Midbrain (tissue), 1 donor: ENCODE measurements around the gene NCAPD3.

Source experiments
- DNase-seq: peaks from one replicate; lab custom pipeline; 2025; lab: John Stamatoyannopoulos, UW

Gene NCAPD3

GRCh38 chr11:134158023-134158422 is 65.7 kb downstream of the NCAPD3 start:
- DNase-seq = no peak

DNA sequence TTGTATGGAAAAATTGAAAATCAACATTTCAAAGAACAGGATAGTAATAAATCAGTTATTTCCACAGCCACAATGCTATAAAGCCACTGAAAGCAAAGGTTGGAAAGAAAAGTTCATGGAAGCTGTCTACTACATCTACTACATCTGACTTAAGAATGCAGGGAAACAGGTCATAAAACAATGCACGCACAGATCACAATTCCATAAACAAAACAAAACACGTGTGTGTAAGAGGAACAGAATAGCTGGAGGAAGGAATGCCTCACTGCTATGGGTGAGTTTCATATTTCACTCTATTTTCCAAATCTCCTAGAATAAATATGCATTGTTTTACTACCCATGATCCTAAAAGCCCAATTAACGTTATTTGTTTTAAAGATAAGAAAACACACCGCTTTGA is 66.3 kb downstream of the NCAPD3 start:
- no peak for DNase-seq

DNA sequence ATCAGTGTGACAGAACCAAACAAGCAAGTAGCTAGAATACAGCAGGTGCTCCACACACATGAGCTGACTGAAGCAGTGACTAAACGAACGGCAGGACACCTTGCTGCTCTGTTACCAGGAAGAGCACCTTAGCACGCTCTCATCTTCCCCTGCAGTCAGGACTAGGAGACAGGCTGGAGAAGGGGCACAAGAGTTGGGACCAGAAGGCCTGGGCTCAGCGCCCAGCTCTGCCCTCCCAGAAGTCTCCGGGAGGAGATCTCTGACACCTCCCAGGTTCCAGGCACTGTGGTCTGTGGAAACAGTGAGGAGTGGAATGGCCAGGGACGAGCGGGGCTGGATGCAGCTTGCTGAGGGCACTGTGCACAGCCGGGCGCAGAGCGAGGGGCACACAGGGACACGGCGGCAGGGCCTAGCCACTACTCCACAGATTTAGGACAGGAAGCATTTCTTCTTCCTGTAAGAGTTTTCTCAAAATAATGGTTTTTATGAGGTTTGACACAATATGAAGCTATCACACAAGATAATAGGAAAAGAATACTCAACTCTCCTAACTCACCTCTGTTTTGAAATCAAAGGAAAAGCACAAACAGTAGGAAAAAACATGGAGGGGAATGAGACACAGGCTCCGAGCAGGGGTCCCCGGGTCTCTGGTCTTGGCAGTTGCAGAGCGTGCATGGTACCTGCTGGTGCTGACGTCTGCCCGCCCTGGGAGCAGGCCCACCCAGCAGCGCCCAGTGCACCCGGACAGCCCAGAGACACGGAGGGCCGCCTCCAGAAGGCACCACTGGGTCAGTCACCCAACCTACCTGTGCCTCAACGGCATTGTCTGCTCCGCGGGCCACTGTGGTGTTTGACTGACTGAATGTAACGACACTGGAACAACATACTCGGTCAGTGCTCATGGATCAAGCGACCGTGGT is 67.6 kb downstream of the NCAPD3 start:
- DNase-seq = no peak

DNA sequence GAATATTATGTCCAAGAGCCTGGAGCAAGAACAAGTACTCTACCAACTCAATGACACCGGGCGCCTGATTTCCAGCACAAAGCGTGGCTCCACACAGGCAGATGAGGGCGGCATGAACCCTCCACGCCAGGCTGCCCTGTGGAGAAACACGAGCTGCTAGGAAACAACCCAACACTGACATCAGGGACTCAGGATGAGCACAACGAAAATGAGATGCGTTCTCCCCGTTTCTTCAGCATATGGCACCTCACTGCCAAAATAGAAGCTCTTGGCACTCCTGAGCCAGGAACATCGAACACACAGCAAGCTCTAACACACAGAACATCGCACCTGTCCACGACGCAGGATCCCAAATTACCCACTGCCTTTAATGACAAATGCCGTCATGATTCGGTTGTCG is 68.3 kb downstream of the NCAPD3 start:
- DNase-seq = no peak

DNA sequence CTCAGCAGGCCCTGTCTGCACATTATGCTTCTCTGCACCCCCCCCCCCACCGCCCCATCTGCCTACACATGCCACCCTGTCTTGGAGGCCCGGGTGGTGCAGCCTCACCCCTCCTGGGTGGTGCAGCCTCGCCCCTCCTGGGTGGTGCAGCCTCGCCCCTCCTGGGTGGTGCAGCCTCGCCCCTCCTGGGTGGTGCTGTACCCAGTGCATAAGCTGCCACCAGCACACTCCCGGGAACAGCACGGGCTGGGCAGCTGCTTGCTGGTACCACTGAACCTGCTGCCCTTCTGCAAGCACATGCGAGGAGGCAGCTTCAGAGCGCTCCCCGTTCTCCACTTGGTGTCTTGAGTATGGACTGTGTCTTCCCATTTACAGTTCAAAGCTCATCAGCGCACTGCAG is 69.3 kb downstream of the NCAPD3 start:
- no peak for DNase-seq

- no peak for DNase-seq
Observed at GRCh38 chr11:134153147-134153905, 70.4 kb downstream of the NCAPD3 start.

- no peak for DNase-seq
Observed at GRCh38 chr11:134152696-134153095, 71.1 kb downstream of the NCAPD3 start.

DNA sequence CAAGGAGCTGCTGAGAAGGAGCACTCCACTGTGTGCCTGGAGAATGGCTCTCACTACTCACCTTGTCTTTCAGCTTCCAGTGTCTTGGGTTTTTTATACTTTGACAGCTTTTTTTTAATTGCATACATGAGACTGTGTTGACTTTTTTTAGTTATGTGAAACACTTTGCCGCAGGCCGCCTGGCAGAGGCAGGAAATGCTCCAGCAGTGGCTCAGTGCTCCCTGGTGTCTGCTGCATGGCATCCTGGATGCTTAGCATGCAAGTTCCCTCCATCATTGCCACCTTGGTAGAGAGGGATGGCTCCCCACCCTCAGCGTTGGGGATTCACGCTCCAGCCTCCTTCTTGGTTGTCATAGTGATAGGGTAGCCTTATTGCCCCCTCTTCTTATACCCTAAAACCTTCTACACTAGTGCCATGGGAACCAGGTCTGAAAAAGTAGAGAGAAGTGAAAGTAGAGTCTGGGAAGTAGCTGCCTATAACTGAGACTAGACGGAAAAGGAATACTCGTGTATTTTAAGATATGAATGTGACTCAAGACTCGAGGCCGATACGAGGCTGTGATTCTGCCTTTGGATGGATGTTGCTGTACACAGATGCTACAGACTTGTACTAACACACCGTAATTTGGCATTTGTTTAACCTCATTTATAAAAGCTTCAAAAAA is 72.6 kb downstream of the NCAPD3 start:
- no peak for DNase-seq

DNA sequence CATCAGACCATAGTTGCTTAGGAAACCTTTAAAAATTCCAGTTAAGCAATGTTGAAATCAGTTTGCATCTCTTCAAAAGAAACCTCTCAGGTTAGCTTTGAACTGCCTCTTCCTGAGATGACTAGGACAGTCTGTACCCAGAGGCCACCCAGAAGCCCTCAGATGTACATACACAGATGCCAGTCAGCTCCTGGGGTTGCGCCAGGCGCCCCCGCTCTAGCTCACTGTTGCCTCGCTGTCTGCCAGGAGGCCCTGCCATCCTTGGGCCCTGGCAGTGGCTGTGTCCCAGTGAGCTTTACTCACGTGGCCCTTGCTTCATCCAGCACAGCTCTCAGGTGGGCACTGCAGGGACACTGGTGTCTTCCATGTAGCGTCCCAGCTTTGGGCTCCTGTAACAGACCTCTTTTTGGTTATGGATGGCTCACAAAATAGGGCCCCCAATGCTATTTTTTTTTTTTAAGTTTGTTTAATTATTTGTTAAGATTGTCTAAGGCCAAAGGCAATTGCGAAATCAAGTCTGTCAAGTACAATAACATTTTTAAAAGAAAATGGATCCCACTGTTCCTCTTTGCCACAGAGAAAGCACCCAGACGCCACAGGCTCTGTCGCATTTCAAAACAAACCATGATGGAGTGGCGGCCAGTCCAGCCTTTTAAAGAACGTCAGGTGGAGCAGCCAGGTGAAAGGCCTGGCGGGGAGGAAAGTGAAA is 73.4 kb downstream of the NCAPD3 start:
- peak; percentile 59 for DNase-seq

DNA sequence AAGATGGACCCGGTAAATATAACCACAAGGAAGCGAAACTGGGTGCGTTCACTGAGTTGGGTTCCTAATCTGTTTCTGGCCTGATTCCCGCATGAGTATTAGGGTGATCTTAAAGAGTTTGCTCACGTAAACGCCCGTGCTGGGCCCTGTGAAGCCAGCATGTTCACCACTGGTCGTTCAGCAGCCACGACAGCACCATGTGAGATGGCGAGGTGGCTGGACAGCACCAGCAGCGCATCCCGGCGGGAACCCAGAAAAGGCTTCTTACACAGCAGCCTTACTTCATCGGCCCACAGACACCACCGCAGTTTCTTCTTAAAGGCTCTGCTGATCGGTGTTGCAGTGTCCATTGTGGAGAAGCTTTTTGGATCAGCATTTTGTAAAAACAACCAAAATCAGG is 74.4 kb downstream of the NCAPD3 start:
- no peak for DNase-seq

GRCh38 chr11:134146598-134146997 is 77.2 kb downstream of the NCAPD3 start:
- DNase-seq = no peak

- no peak for DNase-seq
Observed at GRCh38 chr11:134145715-134146114, 78.1 kb downstream of the NCAPD3 start.

DNA sequence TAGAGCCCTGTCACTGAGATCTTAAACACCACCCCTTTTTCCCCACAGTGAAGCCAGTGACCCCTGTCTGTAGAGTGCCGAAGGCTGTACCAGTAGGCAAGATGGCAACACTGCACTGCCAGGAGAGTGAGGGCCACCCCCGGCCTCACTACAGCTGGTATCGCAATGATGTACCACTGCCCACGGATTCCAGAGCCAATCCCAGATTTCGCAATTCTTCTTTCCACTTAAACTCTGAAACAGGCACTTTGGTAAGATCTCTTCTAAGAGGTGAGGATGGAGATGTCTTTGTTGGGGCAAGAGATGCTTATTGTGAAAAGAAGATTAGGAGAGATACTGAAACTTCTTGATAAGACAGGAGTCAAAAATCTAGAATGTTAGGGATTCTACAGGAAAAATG is 79.0 kb downstream of the NCAPD3 start:
- DNase-seq = no peak

- no peak for DNase-seq
Observed at GRCh38 chr11:134143801-134144200, 80.0 kb downstream of the NCAPD3 start.

- no peak for DNase-seq
Observed at GRCh38 chr11:134142536-134142935, 81.2 kb downstream of the NCAPD3 start.

DNA sequence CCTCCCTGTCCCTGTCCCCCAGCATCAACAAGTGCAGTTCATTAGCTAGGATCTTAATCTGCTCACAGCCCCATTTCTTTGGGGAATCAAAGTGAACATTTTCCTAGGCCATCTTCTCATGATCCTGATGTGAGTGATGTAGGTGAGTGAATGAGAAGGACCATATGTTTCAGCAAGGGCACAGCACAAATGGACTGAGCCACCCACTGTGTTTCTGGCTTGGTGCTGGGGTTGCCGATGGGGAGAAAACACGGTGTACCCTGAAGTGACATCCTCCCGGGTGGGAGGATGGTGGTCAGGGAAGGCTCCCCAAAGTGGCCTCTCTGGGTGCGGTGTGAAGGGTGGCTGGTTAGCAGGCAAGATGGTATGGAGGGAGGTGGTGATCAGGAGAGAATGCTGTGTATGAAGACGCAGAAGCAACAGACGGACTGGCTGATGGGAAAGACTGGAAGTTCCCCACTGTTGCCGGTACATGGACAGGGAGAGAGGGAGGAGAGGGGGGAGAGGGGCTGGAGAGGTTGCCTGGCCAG is 82.7 kb downstream of the NCAPD3 start:
- DNase-seq = no peak

GRCh38 chr11:134139873-134140331 is 83.9 kb downstream of the NCAPD3 start:
- DNase-seq = peak; percentile 91

DNA sequence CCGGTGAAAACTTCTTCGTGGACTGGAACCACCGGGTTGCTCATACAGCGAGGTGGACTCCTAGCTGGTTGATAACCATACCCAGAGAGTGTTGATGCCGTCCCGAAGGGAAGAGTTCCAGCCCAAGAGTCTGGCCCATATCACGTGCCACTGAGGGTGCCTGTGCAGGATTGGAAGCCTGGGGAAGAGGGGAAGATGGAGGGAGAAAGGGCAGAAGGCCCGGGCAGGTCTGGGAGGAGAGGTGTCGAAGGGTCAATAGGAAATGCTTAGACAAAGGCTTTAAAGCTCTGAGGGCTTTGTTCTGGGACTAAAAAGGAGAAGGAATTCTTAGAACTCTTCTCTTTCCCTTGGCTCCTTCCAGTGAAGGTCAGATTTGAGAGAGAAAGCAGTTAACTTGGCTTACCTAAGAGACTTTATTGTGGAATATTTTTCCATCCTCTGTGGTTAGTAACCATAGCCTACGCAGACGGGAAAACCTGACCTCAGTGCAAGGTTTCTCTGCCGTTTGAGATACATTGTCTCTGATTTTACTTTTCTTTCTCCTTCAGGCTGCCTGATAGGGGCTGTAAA is 84.4 kb downstream of the NCAPD3 start:
- no peak for DNase-seq

- no peak for DNase-seq
Observed at GRCh38 chr11:134138376-134138775, 85.4 kb downstream of the NCAPD3 start.

DNA sequence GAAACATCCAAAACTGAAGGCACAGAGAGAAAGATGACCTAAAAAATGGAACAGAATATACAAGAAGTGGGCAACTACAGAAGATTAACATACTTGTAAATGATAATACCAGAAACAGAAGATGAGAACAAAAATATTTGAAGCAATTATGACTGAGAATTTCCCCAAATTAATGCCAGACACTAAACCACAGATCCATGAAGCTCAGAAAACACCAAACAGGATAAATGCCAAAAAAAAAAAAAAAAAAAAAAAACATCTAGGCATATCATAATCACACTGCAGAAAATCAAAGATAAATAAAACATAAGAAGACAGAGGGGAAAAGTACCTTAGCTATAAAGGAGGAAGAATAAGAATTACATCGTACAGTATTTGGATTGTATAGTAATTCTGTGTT is 89.6 kb downstream of the NCAPD3 start:
- no peak for DNase-seq

DNA sequence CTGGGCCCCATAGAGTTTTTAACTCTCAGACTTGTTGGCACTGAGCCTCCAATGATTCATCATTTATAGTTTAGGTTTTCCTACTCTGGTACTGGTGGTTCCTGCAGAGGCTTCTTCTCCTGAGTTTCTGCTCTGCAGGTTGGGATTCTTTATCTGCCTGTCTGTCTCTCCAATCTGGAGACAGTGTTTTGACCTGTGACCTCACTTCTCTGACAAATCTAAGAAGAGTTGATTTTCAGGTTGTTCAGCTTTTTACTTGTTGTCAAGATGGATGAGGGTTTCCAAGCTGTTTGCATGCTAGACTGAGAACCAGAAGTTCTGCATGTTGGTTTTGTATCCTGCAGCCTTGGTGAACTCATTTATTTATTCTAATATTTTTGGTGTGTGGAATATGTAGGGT is 91.0 kb downstream of the NCAPD3 start:
- no peak for DNase-seq
